H1 (cell line): ENCODE measurements around the gene C3orf22. TPM values are rescaled to one million over a fixed set of nuclear protein-coding genes. Genes with fewer than 3 reads are reported as not detected.

Experiments
- CTCF ChIA-PET: fragments of 300-600 bp; sonication (Branson Sonifier 250); formaldehyde crosslinking; loops from one replicate; lab custom pipeline; 2021; ENCODE audit not compliant: partially characterized antibody; lab: Charles Lee
- POLR2A ChIA-PET: fragments of 300-600 bp; sonication (Branson Sonifier 250); formaldehyde crosslinking; loops from one replicate; lab custom pipeline; 2021; ENCODE audit warnings: inconsistent platforms; ENCODE audit not compliant: partially characterized antibody; lab: Charles Lee
- DNase-seq, 2 experiments: peaks; one replicate each; pipeline versions ENCODE4 v3.0.0 to v3.0.0-alpha.2; 2010 to 2022; ENCODE audit warnings: low spot score in 2 of 2, low read depth in 1 of 2, mixed read lengths in 1 of 2
- FAIRE-seq: peaks from 2 replicates; lab custom pipeline; 2011; peaks lifted over from hg19 to GRCh38; lab: Jason Lieb, UNC
- H2AFZ ChIP-seq: 2 replicates; pipeline ENCODE4 v1.8.1; 2012; ENCODE audit warnings: low read length, inconsistent platforms
- H2AK5ac ChIP-seq: 2 replicates; pipeline ENCODE4 v1.6.1; 2013; ENCODE audit warnings: low read depth, low read length
- H2BK120ac ChIP-seq: replicated peaks from 2 replicates; pipeline ENCODE3; 2013; ENCODE audit warnings: low read depth, low read length, inconsistent platforms
- H2BK12ac ChIP-seq: 2 replicates; pipeline ENCODE4 v1.6.1; 2013; ENCODE audit warnings: low read depth, low read length
- H2BK15ac ChIP-seq: 2 replicates; pipeline ENCODE4 v1.6.1; 2013; ENCODE audit warnings: low read length
- H2BK20ac ChIP-seq: 2 replicates; pipeline ENCODE4 v1.6.1; 2013; ENCODE audit warnings: low read length
- H2BK5ac ChIP-seq: 2 replicates; pipeline ENCODE4 v1.6.1; 2013; ENCODE audit warnings: low read depth, low read length
- H3K14ac ChIP-seq: 2 replicates; pipeline ENCODE4 v1.6.1; 2013; ENCODE audit warnings: inconsistent platforms; ENCODE audit not compliant: insufficient read length
- H3K18ac ChIP-seq: 2 replicates; pipeline ENCODE4 v1.6.1; 2013; ENCODE audit warnings: low read length; ENCODE audit errors: extremely low read depth
- H3K23ac ChIP-seq: 2 replicates; pipeline ENCODE4 v1.6.1; 2013; ENCODE audit warnings: inconsistent platforms; ENCODE audit not compliant: insufficient read length
- H3K23me2 ChIP-seq: 2 replicates; pipeline ENCODE4 v1.6.1; 2013; ENCODE audit warnings: low read depth, low read length
- H3K27ac ChIP-seq: 2 replicates; pipeline ENCODE4 v1.6.1; 2011; ENCODE audit warnings: low read depth, low read length, inconsistent platforms
- H3K27me3 ChIP-seq, 4 experiments: replicated peaks in 1 of 4; 1 replicate in 1 of 4; 2 replicates in 3 of 4; pipeline versions ENCODE4 v1.6.1 to v1.8.1; 2011 to 2013; ENCODE audit warnings: low read length in 3 of 4, mild to moderate bottlenecking in 3 of 4, inconsistent platforms in 2 of 4, mixed read lengths in 2 of 4, moderate library complexity in 1 of 4; ENCODE audit not compliant: control insufficient read depth in 3 of 4, insufficient read depth in 3 of 4; ENCODE audit errors: extremely low read depth in 1 of 4
- H3K36me3 ChIP-seq, 4 experiments: 2 replicates each; pipeline versions ENCODE4 v1.6.1 to v1.8.1; 2011 to 2013; ENCODE audit warnings: mild to moderate bottlenecking in 4 of 4, low read length in 3 of 4, moderate library complexity in 2 of 4, control low read depth in 1 of 4, inconsistent platforms in 1 of 4; ENCODE audit not compliant: insufficient read depth in 4 of 4, control insufficient read depth in 2 of 4
- H3K4ac ChIP-seq: replicated peaks from 2 replicates; pipeline ENCODE3; 2013; ENCODE audit warnings: low read length, low read depth, mixed read lengths, inconsistent platforms; ENCODE audit not compliant: insufficient read length
- H3K4me1 ChIP-seq, 4 experiments: replicated peaks in 1 of 4; 1 replicate in 1 of 4; 2 replicates in 3 of 4; pipeline versions ENCODE4 v1.6.1 to v1.8.1; 2011 to 2013; ENCODE audit warnings: low read length in 3 of 4, inconsistent platforms in 2 of 4, mixed read lengths in 1 of 4; ENCODE audit not compliant: insufficient read depth in 4 of 4, control insufficient read depth in 3 of 4
- H3K4me2 ChIP-seq, 2 experiments: 2 replicates each; pipeline versions ENCODE4 v1.6.1 to v1.8.1; 2011 to 2013; ENCODE audit warnings: low read depth in 2 of 2, low read length in 2 of 2, control low read depth in 1 of 2, inconsistent platforms in 1 of 2, mild to moderate bottlenecking in 1 of 2; ENCODE audit not compliant: insufficient read depth in 1 of 2
- H3K4me3 ChIP-seq, 4 experiments: fragments of 200-600, 300-600 bp in 1 of 4; sonication (generic), shearing (Covaris generic), sonication (Bioruptor Twin) in 1 of 4; 2 replicates each; pipeline versions ENCODE4 v1.5.1 to v1.8.1; 2011 to 2016; ENCODE audit warnings: low read length in 4 of 4, low read depth in 3 of 4, control low read depth in 2 of 4, inconsistent platforms in 2 of 4, mild to moderate bottlenecking in 2 of 4, mixed read lengths in 1 of 4, moderate library complexity in 1 of 4; ENCODE audit not compliant: insufficient read depth in 2 of 4; ENCODE audit errors: extremely low read depth in 1 of 4
- H3K56ac ChIP-seq: replicated peaks from 2 replicates; pipeline ENCODE3; 2013; ENCODE audit warnings: low read depth, mild to moderate bottlenecking, mixed read lengths, low read length, inconsistent platforms; ENCODE audit not compliant: insufficient read length
- H3K79me1 ChIP-seq: 2 replicates; pipeline ENCODE4 v1.6.1; 2013; ENCODE audit warnings: low read depth, low read length, control low read depth
- H3K79me2 ChIP-seq, 2 experiments: 2 replicates each; pipeline versions ENCODE4 v1.6.1 to v1.8.1; 2012 to 2013; ENCODE audit warnings: low read length in 2 of 2, mild to moderate bottlenecking in 2 of 2, inconsistent platforms in 1 of 2; ENCODE audit not compliant: insufficient read depth in 2 of 2, control insufficient read depth in 1 of 2
- H3K9ac ChIP-seq, 4 experiments: replicated peaks in 1 of 4; 1 replicate in 1 of 4; 2 replicates in 3 of 4; pipeline versions ENCODE4 v1.6.1 to v1.8.1; 2011 to 2013; ENCODE audit warnings: low read depth in 3 of 4, low read length in 3 of 4, control low read depth in 2 of 4, mild to moderate bottlenecking in 2 of 4, moderate library complexity in 2 of 4, inconsistent platforms in 1 of 4; ENCODE audit errors: extremely low read depth in 1 of 4
- H3K9me3 ChIP-seq, 2 experiments: 2 replicates each; pipeline versions ENCODE4 v1.6.1 to v1.8.1; 2012 to 2013; ENCODE audit warnings: mild to moderate bottlenecking in 2 of 2, moderate library complexity in 2 of 2, control low read depth in 1 of 2, inconsistent platforms in 1 of 2, low read depth in 1 of 2, low read length in 1 of 2, mixed read lengths in 1 of 2; ENCODE audit not compliant: insufficient read depth in 2 of 2
- H4K20me1 ChIP-seq, 2 experiments: replicated peaks in 1 of 2; 2 replicates each; pipeline versions ENCODE3 to v1.8.1; 2011 to 2013; ENCODE audit warnings: inconsistent platforms in 2 of 2, low read length in 2 of 2, mild to moderate bottlenecking in 1 of 2; ENCODE audit not compliant: insufficient read depth in 2 of 2, control insufficient read depth in 1 of 2
- H4K5ac ChIP-seq: 2 replicates; pipeline ENCODE4 v1.6.1; 2013; ENCODE audit warnings: low read length, low read depth, mixed read lengths, inconsistent platforms; ENCODE audit not compliant: insufficient read length
- H4K8ac ChIP-seq: 2 replicates; pipeline ENCODE4 v1.8.0; 2013; ENCODE audit warnings: mild to moderate bottlenecking, moderate library complexity, low read length, inconsistent platforms; ENCODE audit not compliant: insufficient read depth; ENCODE audit errors: extremely low read depth
- H4K91ac ChIP-seq: replicated peaks from 2 replicates; pipeline ENCODE3; 2013; ENCODE audit warnings: low read length, mixed read lengths, inconsistent platforms; ENCODE audit not compliant: insufficient read length
- ATF3 ChIP-seq: IDR thresholded peaks from 2 replicates; pipeline ENCODE4 v1.6.1; 2011; ENCODE audit warnings: low read depth, mild to moderate bottlenecking, low read length; ENCODE audit not compliant: insufficient read depth
- CTBP2 ChIP-seq: IDR thresholded peaks from 2 replicates; pipeline ENCODE4 v1.7.0; 2011; ENCODE audit warnings: borderline replicate concordance, mild to moderate bottlenecking, moderate library complexity, mixed read lengths, low read length; ENCODE audit not compliant: insufficient read depth, insufficient read length
- GABPA ChIP-seq: IDR thresholded peaks from 2 replicates; pipeline ENCODE4 v1.6.1; 2011; ENCODE audit warnings: mild to moderate bottlenecking, low read length, moderate library complexity, borderline replicate concordance; ENCODE audit not compliant: insufficient read depth
- KDM4A ChIP-seq: IDR thresholded peaks from one replicate; pipeline ENCODE4 v1.7.1; 2012; ENCODE audit warnings: low read depth, mild to moderate bottlenecking, moderate library complexity, low read length, inconsistent platforms; ENCODE audit not compliant: severe bottlenecking
- POLR2A ChIP-seq, 2 experiments: IDR thresholded peaks; 1 replicate in 1 of 2; 2 replicates in 1 of 2; pipeline ENCODE4 v1.6.1; 2011; ENCODE audit warnings: low read depth in 2 of 2, low read length in 2 of 2, mild to moderate bottlenecking in 2 of 2; ENCODE audit errors: control extremely low read depth in 1 of 2
- ZNF274 ChIP-seq: IDR thresholded peaks from 2 replicates; pipeline ENCODE4 v1.7.0; 2012; ENCODE audit warnings: low read length, borderline replicate concordance; ENCODE audit errors: extremely low read depth
- WGBS, 2 experiments: shearing (Covaris generic) in 1 of 2; methylation state at CpG; one replicate each; pipeline versions ENCODE4 v1.1.6 to v1.1.7; 2013 to 2015; ENCODE audit warnings: low lambda C conversion rate in 2 of 2, mixed read lengths in 2 of 2, inconsistent platforms in 1 of 2, low coverage in 1 of 2, missing lambda C conversion rate in 1 of 2; ENCODE audit not compliant: insufficient replicate concordance in 2 of 2, insufficient coverage in 1 of 2, insufficient read length in 1 of 2; ENCODE audit errors: extremely low coverage in 1 of 2, missing lambda C conversion rate in 1 of 2; 5-methylcytosine and 5-hydroxymethylcytosine counted together
- polyA plus RNA-seq, 7 experiments: library from polyadenylated mRNA; depleted of rRNA in 3 of 7; stranded (reverse) in 5 of 7; unstranded in 2 of 7; fragments of >200 nt in 5 of 7; fragments of 200-250 nt in 2 of 7; gene quantifications; 1 replicate in 5 of 7; 2 replicates in 1 of 7; 4 replicates in 1 of 7; pipeline versions ENCODE4 v1.2.1 to v1.2.3, GENCODE V29; 2011 to 2013; ENCODE audit warnings: missing spikeins in 2 of 7, mixed read lengths in 2 of 7
- total RNA-seq: library from RNA; stranded (reverse); fragmentation: NEBNext Ultra II Directional; extraction: Animal tissue kit (Norgen Biotek cat#: 25700); gene quantifications from 2 replicates; pipeline ENCODE4 v1.2.1, GENCODE V29; 2021

The C3orf22 gene
- total and polyA plus RNA-seq, 2 of the 8 experiments (the other 6 are each of a cell fraction or from before 2014, with no cell fraction given): not detected

GRCh38 chr3:126517986-126518778 lies 40.5 kb downstream of the C3orf22 start:
- DNase-seq: no peak
- no peaks in the 10 kb centered on the region; a peak in 1 of 7 replicates for H3K4me1 ChIP-seq

More at GRCh38 chr3:126517986-126518778, 40.5 kb downstream of the C3orf22 start:
- Histone ChIP-seq H4K20me1 (no peaks in the 10 kb centered on the region), H3K27me3 (peaks cover 0 to 5% (median 3%) of the 10 kb centered on the region in 4 experiments; a peak in 5 of 7 replicates), H3K23ac (no peak overlapping the region), H3K9ac (no peak overlapping the region), H3K4ac (no peak overlapping the region), H3K14ac (no peak overlapping the region), H4K8ac (peak overlapping the region; percentile 82; the same call in 1 of the 2 replicates), H2BK5ac (no peak overlapping the region), H2BK12ac (no peak overlapping the region), H4K5ac (no peak overlapping the region), H3K79me2 (no peaks in the 10 kb centered on the region), H3K79me1 (no peaks in the 10 kb centered on the region), H3K56ac (no peak overlapping the region), H3K4me3 (no peak overlapping the region), H3K18ac (no peak overlapping the region), H2AK5ac (no peak overlapping the region), H4K91ac (no peak overlapping the region), H2BK20ac (no peak overlapping the region), H2BK120ac (no peak overlapping the region), H3K23me2 (no peaks in the 10 kb centered on the region; the same call in 1 of the 2 replicates), H3K4me2 (no peak overlapping the region), H2AFZ (no peak overlapping the region), H3K36me3 (no peaks in the 10 kb centered on the region), H3K27ac (no peak overlapping the region), H3K9me3 (no peaks in the 10 kb centered on the region), H2BK15ac (no peak overlapping the region)
- ChIA-PET POLR2A (no interaction called here), CTCF (interaction anchor here (0.7 to 1.2 kb wide), 5 partner anchors 14 to 143 kb away, joined by 3 to 6 read pairs (median 3); no protein-coding TSS in a partner anchor)
- 87% methylated on average over 15 of the region's 15 CpGs; no CpG with 5 or more reads in 1 of the 2 experiments for WGBS, 2 experiments
- FAIRE-seq: no peak
- TF ChIP-seq ATF3 (no peak), GABPA (no peak), KDM4A (no peak), ZNF274 (no peak), CTBP2 (no peak), POLR2A (IDR thresholded peaks at IDR 0.05; ENCODE audit: control extremely low read depth in 1 of 2, low read depth in 2 of 2, low read length in 2 of 2) (no peak)
